Esophagus (tissue), 2 donors: ENCODE measurements around the gene PRKN. TPM values are rescaled to one million over a fixed set of nuclear protein-coding genes. Genes with fewer than 3 reads are reported as not detected.

Experiments used
- H3K27ac ChIP-seq, 2 donors: one replicate each; pipeline ENCODE4 v1.5.1; 2013; ENCODE audit warnings: low read depth in 2 of 2, mild to moderate bottlenecking in 2 of 2, inconsistent platforms in 1 of 2, low read length in 1 of 2, moderate library complexity in 1 of 2
- H3K27me3 ChIP-seq, 2 donors: one replicate each; pipeline ENCODE4 v1.6.1; 2013; ENCODE audit warnings: low read length in 2 of 2, control low read depth in 1 of 2, mild to moderate bottlenecking in 1 of 2; ENCODE audit not compliant: insufficient read depth in 2 of 2, control insufficient read depth in 1 of 2
- H3K36me3 ChIP-seq, 2 donors: one replicate each; pipeline ENCODE4 v1.6.1; 2013; ENCODE audit warnings: low read length in 1 of 2; ENCODE audit not compliant: control insufficient read depth in 2 of 2, insufficient read depth in 2 of 2
- H3K4me1 ChIP-seq, 2 donors: one replicate each; pipeline ENCODE4 v1.6.1; 2013; ENCODE audit warnings: low read length in 1 of 2; ENCODE audit not compliant: control insufficient read depth in 2 of 2, insufficient read depth in 2 of 2
- H3K4me3 ChIP-seq, 2 donors: one replicate each; pipeline ENCODE4 v1.5.1; 2013; ENCODE audit warnings: low read length in 2 of 2, mild to moderate bottlenecking in 2 of 2, low read depth in 1 of 2, moderate library complexity in 1 of 2
- H3K9me3 ChIP-seq, 2 donors: one replicate each; pipeline ENCODE4 v1.6.1; 2013; ENCODE audit warnings: mild to moderate bottlenecking in 2 of 2, low read depth in 1 of 2, low read length in 1 of 2, moderate library complexity in 1 of 2; ENCODE audit not compliant: control insufficient read depth in 2 of 2, insufficient read depth in 1 of 2
- WGBS, 2 donors: extraction: QIAGEN DNeasy Blood & Tissue Kit; methylation state at CpG; one replicate each; pipeline ENCODE4 v1.1.7; 2013; 5-methylcytosine and 5-hydroxymethylcytosine counted together
- polyA plus RNA-seq, 2 donors: library from polyadenylated mRNA; stranded (reverse); fragments of 200-250 nt; gene quantifications; one replicate each; pipeline ENCODE4 v1.2.3, GENCODE V29; 2013
- donor health status: healthy with polysubstance abuse.
- donor health status: Bipolar disorder and iron deficiency.

The PRKN gene
- polyA plus RNA-seq, 2 donors = 0.28 to 0.45 TPM

- Histone ChIP-seq H3K36me3 (no peaks in the 10 kb centered on the region), H3K4me1 (no peaks in the 10 kb centered on the region), H3K27ac (no peak overlapping the region), H3K27me3 (no peaks in the 10 kb centered on the region), H3K9me3 (no peaks in the 10 kb centered on the region), H3K4me3 (no peak overlapping the region)
- 77 to 78% methylated on average over 11 of the region's 11 CpGs for WGBS, 2 donors
These were observed 477.5 kb downstream of the PRKN start for GRCh38 chr6:162249907-162250642.

- Histone ChIP-seq H3K36me3 (no peaks in the 10 kb centered on the region), H3K9me3 (no peaks in the 10 kb centered on the region), H3K27me3 (no peaks in the 10 kb centered on the region), H3K4me3 (no peak overlapping the region), H3K27ac (no peak overlapping the region), H3K4me1 (no peaks in the 10 kb centered on the region)
- 82 to 88% methylated on average over 8 of the region's 8 CpGs for WGBS, 2 donors
These were observed 481.6 kb downstream of the PRKN start for GRCh38 chr6:162245830-162246420.

- Histone ChIP-seq H3K27me3 (no peaks in the 10 kb centered on the region), H3K4me3 (no peak overlapping the region), H3K27ac (no peak overlapping the region), H3K36me3 (no peaks in the 10 kb centered on the region), H3K4me1 (no peaks in the 10 kb centered on the region), H3K9me3 (no peaks in the 10 kb centered on the region)
- 91 to 92% methylated on average over 1 of the region's 1 CpG for WGBS, 2 donors
These were observed 483.5 kb downstream of the PRKN start for GRCh38 chr6:162244031-162244430.

- Histone ChIP-seq H3K27ac (no peak overlapping the region), H3K4me1 (no peaks in the 10 kb centered on the region), H3K4me3 (no peak overlapping the region), H3K36me3 (no peaks in the 10 kb centered on the region), H3K9me3 (no peaks in the 10 kb centered on the region), H3K27me3 (no peaks in the 10 kb centered on the region)
- WGBS, 2 donors = 93 to 100% methylated on average over 1 of the region's 1 CpG
These were observed 484.7 kb downstream of the PRKN start for GRCh38 chr6:162242915-162243314.

GRCh38 chr6:162239330-162239729 is 488.2 kb downstream of the PRKN start:
- Histone ChIP-seq H3K4me1 (no peaks in the 10 kb centered on the region), H3K9me3 (no peaks in the 10 kb centered on the region), H3K27ac (no peak overlapping the region), H3K27me3 (no peaks in the 10 kb centered on the region), H3K36me3 (no peaks in the 10 kb centered on the region), H3K4me3 (no peak overlapping the region)
- 96 to 97% methylated on average over 9 of the region's 9 CpGs for WGBS, 2 donors

GRCh38 chr6:162238675-162239074 is 488.9 kb downstream of the PRKN start:
- Histone ChIP-seq H3K27me3 (no peaks in the 10 kb centered on the region), H3K4me1 (no peaks in the 10 kb centered on the region), H3K4me3 (no peak overlapping the region), H3K9me3 (no peaks in the 10 kb centered on the region), H3K27ac (no peak overlapping the region), H3K36me3 (no peaks in the 10 kb centered on the region)
- WGBS, 2 donors = 88 to 92% methylated on average over 8 of the region's 8 CpGs

GRCh38 chr6:162237331-162237730 is 490.2 kb downstream of the PRKN start:
- 78 to 87% methylated on average over 1 of the region's 1 CpG for WGBS, 2 donors
- Histone ChIP-seq H3K4me3 (no peak overlapping the region), H3K4me1 (no peaks in the 10 kb centered on the region), H3K9me3 (no peaks in the 10 kb centered on the region), H3K36me3 (no peaks in the 10 kb centered on the region), H3K27me3 (no peaks in the 10 kb centered on the region), H3K27ac (no peak overlapping the region)

GRCh38 chr6:162234631-162235030 is 492.9 kb downstream of the PRKN start:
- Histone ChIP-seq H3K4me3 (no peak overlapping the region), H3K27ac (no peak overlapping the region), H3K27me3 (no peaks in the 10 kb centered on the region), H3K36me3 (no peaks in the 10 kb centered on the region), H3K9me3 (no peaks in the 10 kb centered on the region), H3K4me1 (no peaks in the 10 kb centered on the region)
- WGBS, 2 donors = 50 to 69% methylated on average over 2 of the region's 2 CpGs

- H3K27me3 ChIP-seq = no peaks in the 10 kb centered on the region
- H3K4me1 ChIP-seq = no peaks in the 10 kb centered on the region
- no peak overlapping the region for H3K4me3 ChIP-seq
- no peak overlapping the region for H3K27ac ChIP-seq
- H3K9me3 ChIP-seq = no peaks in the 10 kb centered on the region
- 28 to 44% methylated on average over 1 of the region's 1 CpG for WGBS, 2 donors
- H3K36me3 ChIP-seq = no peaks in the 10 kb centered on the region
These were observed 497.3 kb downstream of the PRKN start for GRCh38 chr6:162230147-162230752.
